WTC11 (cell line): ENCODE results near the gene NRG2.

Experiments used
- TF ChIP-seq, protein P1 (sequence below): sonication (generic); formaldehyde crosslinking; IDR thresholded peaks from 2 replicates; pipeline ENCODE4 v1.8.1; 2022; ENCODE audit warnings: low read depth, missing genetic modification reagents, borderline replicate concordance
- TF ChIP-seq, protein P2 (sequence below): fragments of 200-600 bp; IDR thresholded peaks from 2 replicates; pipeline ENCODE4 v1.8.0; 2022; ENCODE audit warnings: antibody characterized with exemption

DNA sequence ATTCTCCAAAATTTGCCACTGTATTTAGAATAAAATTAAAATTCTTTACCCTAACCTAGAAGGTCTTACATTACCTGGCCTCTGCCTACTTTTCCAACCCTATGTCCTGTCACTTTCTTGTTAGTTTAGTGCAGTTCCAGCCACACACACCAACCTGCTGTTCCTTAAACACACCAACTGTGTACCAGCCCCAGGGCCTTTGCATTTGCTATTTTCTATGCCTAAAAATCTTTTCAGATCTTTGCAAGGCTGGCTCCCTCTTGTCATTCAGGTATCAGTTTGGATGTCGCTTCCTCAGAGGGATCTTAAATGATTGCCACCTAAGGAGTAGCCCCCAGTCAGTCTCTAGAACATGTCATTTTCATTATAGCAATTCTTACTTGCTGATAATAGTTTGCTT, 17.7 kb upstream of the NRG2 start:
- TF ChIP-seq, protein P1, sequence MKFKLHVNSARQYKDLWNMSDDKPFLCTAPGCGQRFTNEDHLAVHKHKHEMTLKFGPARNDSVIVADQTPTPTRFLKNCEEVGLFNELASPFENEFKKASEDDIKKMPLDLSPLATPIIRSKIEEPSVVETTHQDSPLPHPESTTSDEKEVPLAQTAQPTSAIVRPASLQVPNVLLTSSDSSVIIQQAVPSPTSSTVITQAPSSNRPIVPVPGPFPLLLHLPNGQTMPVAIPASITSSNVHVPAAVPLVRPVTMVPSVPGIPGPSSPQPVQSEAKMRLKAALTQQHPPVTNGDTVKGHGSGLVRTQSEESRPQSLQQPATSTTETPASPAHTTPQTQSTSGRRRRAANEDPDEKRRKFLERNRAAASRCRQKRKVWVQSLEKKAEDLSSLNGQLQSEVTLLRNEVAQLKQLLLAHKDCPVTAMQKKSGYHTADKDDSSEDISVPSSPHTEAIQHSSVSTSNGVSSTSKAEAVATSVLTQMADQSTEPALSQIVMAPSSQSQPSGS (CRISPR knock-in tag) = no peak
- TF ChIP-seq, protein P2, sequence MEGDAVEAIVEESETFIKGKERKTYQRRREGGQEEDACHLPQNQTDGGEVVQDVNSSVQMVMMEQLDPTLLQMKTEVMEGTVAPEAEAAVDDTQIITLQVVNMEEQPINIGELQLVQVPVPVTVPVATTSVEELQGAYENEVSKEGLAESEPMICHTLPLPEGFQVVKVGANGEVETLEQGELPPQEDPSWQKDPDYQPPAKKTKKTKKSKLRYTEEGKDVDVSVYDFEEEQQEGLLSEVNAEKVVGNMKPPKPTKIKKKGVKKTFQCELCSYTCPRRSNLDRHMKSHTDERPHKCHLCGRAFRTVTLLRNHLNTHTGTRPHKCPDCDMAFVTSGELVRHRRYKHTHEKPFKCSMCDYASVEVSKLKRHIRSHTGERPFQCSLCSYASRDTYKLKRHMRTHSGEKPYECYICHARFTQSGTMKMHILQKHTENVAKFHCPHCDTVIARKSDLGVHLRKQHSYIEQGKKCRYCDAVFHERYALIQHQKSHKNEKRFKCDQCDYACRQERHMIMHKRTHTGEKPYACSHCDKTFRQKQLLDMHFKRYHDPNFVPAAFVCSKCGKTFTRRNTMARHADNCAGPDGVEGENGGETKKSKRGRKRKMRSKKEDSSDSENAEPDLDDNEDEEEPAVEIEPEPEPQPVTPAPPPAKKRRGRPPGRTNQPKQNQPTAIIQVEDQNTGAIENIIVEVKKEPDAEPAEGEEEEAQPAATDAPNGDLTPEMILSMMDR = no peak
